GM21529 (cell line): Measurements from ENCODE around the gene ONECUT3.

Experiments
- ATAC-seq: cut with Tn5 transposase; IDR thresholded peaks from one replicate; pipeline ENCODE4 v1.9.1; 2021; ENCODE audit not compliant: unreplicated experiment

The ONECUT3 gene

DNA sequence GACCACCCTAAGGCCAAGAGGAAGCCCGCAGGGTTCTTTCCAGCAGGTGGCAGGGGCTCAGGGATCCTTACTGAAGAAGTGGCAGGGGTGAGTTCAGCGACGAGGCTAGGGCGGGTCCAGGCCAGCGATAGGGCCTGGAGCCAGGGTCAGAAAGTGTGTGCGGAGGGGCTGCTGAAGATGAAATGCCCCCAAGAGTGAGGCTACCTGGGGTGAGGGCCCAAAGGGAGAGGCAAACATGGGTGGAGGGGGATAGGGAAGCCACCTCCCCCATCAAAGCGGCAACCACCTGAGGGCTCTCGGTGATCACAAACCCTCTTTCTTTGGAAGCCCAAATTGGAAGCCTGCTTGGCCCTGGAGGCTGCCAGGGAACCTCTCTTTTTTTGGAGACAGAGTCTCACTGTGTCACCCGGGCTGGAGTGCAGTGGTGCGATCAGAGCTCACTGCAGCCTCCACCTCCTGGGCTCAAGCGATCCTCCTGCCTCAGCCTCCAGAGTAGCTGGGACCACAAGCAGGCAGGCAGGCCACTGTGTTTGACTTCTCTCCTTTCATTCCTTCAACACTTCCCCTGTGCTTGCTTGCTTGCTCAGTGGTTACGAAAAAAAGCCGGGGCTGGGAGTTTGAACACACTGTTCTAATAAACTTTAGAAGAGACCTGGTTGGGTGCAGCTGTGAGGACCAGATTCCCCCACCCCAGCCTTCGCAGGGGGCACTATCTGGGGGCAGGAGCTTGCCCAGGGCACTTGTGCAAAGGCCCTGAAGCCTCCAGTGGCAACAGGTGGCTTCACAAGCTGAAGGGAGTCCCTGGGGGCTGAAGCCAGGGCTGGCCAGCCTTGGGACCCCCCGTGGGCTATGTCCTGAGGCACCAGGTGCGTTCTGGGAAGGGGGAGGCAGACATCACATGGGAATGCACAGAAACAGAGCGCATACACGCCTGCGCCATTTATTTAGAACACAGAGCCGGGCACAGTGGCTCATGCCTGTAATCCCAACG is 60.2 kb downstream of the ONECUT3 start:
- no peak for ATAC-seq

- ATAC-seq: no peak
These were observed 61.1 kb downstream of the ONECUT3 start for GRCh38 chr19:1814391-1814790.

DNA sequence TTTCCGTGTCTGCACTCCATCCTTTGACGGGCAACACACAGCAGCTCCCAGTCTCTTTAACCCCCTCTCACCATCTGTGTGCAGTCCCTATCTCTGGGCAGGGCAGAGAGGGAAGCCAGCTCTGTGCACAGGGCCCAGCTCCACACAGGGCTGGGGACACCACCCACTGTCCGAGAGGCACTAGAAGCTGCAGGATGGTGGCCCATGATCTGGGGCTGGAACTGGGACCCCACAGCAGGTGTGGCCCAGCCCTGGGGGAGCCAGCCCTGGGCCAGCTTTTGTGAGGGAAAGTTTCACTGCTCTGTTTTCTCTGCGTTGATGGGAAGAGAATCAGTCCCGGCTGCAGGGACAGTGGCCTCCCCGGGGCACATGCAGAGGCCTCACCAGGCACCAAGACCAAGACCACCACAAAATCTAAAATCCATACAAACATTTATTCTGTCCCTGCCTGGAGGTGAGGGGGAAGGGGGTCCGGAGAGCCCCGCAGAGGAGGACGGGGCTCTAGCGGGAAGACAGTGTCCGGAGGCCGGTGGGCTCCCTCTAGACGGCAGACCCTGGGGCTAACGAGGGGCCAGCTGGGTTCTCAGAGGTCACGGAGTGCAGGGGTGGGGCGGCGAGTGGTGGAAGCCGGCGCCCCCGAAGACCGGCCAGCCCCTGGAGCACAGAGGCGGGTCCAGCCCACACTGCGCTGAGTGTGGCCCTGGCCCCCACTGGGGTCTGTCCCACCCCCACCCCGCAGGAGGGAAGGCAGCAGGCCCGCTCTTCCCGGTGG is 61.7 kb downstream of the ONECUT3 start:
- no peak for ATAC-seq

DNA sequence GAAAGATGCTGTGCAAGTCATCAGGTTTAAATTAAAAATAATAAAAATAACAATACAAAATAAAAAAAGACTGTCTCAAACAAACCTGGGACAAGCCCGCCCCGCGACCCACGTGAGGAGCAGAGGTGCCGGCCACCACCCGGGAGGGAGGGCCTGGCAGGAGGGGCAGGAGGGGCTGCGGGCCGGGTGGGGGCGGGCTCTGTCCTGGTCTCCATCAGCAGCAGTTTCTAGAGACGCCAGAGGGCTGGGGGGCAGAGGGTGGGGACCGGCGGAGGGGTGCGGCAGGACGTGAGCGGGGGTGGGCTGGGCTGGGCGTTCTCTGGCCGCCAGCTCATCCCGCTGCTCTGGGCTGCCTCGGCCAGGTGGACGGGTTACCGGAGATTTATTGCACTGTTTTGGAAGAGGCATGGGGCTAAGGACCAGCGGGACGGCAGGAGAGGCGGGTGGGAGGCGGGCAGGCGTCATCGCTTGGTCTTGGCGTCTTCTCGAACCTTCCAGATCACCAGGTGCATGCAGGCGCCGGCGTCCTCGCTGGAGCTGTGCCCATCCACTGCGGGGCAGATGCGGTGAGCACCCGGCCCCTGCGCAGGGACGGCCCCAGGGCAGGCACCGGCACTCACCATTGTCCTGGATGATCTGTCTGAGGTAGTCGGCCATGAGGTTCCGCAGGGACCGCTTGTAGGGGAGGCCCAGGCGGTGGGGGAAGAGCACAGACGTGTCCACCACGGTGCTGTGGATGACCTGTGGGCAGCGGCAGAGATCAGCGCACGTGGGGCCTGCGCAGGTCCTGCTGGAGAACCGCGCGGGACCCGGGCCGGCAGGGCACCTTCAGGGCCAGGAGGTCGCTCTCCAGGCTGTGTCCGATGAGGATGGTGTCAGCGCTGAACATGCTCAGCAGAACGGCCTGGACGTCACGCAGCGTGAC is 62.6 kb downstream of the ONECUT3 start:
- ATAC-seq: no peak

DNA sequence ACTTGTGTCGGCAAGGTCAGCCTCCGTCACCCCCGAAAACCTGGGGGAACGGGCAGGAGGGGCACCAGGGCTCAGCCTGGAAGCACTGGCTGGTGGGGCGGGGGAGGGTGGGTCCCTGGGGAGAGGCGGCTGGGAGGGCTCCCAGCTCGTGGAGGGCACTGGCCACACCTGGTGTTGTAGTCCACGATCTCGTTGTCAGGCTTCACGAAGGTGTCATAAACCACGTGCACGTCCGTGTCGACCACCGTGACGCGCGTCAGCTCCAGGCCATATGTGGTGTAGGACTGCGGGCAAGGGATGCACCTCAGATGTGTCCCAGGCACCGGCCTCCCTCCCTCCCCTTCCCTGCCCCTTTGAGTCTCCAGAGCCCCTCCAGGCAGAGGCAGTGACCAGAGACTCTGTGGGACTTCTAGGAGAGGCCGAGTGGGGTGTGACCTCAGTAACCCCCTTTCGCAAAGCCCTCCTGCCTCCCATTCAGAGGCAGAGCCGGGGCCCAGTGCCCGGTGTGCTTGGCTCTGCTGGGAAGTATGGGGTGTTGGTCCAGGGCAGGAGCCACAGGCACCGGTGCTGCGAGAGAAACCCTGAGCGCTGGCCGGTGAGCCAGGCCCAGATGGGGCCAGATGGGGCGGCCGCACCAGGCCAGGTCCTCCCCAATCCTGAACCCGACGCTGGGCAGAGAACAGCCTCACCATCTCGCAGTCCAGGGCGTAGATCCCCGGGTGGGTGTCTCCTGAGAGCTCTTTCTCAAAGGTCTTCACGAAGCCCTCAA is 63.4 kb downstream of the ONECUT3 start:
- ATAC-seq: no peak

DNA sequence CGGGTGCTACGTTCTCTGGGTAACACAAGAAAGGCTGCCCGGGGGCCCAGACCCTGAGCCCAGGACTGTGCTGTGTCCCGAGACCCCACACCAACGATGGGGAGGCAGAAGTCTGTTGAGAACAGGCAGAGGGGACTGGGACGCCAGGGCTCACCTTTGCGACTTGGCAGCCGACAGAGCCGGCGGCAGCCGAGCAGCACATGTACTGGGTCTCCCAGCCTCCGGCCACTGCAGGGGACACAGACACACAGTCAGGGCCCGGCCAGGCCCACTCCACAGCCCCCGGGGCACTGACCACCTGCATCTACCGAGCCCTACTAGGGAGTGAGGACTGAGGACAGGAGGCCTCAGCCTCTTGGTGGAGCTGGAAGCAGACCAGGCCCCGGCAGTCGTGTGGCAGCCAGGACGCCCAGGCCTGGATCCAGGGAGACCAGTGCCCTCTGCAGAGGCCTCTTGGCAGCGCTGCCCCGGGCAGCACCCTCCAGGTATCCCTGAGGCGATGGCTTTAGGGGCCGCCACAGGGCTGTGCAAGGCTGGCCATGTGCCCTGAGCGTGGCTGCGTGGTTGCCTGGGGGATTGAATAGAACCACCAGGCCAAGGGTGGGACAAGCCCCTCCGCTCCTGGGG is 64.4 kb downstream of the ONECUT3 start:
- ATAC-seq: no peak

DNA sequence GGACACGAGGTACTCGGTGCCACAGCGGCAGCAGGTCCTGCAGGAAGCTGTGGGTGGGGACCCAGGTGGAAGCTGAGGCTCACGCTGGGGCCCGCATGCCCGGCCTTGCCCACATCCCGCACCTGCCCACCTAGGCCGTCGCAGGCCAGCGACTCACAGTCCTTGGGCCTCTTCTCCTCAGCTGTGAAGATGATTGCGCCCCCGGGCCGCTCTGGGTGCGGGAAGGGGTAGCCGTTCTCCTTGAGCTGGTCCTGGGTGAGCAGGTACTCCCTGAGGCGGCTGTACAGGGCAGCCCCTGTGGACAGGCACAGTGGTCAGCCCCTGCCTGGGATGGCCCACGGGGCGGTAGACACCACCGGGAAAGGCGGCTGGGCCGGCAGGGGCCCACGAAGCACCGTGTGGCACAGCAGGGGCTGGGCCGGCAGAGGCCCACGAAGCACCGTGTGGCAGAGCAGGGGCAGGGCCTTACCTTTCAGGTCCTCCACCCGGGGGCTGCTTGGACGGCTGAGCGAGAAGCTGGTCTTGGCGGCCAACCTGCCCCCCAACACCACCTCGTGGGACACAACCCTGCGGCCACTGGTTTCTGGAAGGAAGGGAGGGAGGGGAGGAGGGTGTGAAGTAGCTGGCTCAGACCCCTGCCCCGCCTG is 65.4 kb downstream of the ONECUT3 start:
- no peak for ATAC-seq

- no peak for ATAC-seq
These were observed 66.3 kb downstream of the ONECUT3 start for GRCh38 chr19:1819341-1820255.

GRCh38 chr19:1822210-1822609 is 68.9 kb downstream of the ONECUT3 start:
- ATAC-seq: no peak

DNA sequence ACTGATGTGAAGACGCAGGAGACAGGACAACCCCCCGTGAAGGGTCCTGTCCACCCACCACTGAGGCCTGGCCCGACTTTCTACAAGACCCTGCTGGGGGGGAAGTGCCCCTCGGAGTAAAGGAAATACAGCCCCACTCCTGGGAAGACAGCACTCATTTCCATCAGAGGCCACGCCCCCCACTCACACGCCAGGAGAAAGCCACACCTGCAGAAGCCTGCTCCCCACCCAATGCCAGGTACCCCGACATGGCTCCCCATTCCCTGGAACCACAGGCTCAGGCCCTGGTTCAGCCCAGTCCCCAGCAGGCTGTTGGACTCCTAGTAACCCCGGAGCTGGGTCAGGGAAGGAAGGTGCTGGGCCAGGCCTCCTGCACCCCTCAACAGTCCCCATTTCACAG is 69.7 kb downstream of the ONECUT3 start:
- no peak for ATAC-seq

DNA sequence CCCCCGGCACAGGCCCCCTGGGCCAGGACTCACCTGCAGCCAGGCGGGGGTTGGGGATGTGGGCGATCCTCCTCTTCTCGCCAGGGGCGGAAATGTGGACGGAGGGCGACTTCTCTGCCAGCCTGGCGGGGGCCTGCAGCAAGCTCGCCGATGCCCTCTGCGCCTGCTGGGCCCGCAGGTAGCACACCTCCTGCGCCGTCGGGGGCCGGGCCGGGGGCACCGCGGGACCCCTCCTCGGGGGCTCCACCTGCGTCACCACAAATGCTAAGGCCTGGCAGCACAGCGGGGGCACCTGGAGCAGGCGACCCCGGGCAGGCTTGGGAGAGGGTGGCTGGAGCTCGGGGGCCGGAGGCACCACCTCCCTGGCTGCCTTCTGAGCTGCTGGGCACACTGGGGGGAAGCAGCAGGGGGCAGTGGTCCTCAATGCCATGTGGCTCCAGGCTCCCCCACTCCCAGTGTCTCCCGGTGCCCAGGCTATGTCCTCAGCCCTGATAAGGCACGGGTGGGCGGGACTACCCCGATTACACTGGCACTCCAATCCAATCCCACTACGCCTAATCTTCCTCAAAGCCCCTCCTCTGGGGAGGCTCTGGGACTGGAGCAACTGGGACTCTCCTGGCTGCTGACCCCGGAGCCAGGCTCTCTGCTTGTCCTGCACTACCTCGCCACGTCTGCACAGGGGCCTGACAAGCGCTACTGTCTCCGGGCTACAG is 70.4 kb downstream of the ONECUT3 start:
- ATAC-seq: no peak

DNA sequence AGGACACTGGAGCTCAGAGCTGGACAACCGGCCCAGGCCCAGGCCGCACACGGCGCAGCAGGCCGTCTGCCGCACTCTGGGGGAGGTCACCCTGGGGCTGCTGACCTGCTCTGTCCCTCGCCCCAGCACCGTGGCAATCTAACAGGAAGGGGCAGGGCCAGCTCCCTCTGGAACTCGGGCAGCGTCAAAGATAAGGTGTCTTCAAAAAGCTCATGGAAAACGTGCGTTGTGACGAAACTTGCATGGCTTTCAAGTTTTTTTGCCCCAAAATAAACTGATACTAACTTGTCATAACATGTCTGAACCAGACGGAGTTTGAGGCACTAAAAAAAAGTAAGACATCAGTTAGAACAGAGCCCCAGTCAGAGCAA is 70.9 kb downstream of the ONECUT3 start:
- no peak for ATAC-seq

GRCh38 chr19:1825909-1826556 is 72.7 kb downstream of the ONECUT3 start:
- no peak for ATAC-seq

GRCh38 chr19:1826557-1827521 is 73.5 kb downstream of the ONECUT3 start:
- no peak for ATAC-seq

- no peak for ATAC-seq
These were observed 74.4 kb downstream of the ONECUT3 start for GRCh38 chr19:1827566-1828278.
